AG04449 (cell line): ENCODE results near the gene AVPR1B.

Source experiments
- CTCF ChIA-PET: fragments of 350-600 bp; formaldehyde crosslinking; extraction: SDS; loops from one replicate; lab custom pipeline; 2021; ENCODE audit warnings: antibody characterized with exemption; lab: Yijun Ruan, JAX
- POLR2A ChIA-PET: fragments of 400-600, 350-600 bp; formaldehyde crosslinking; extraction: SDS; loops from one replicate; lab custom pipeline; 2020; ENCODE audit warnings: antibody characterized with exemption, inconsistent platforms; lab: Yijun Ruan, JAX
- DNase-seq: peaks from one replicate; pipeline ENCODE4 v3.0.0-alpha.2; 2010; ENCODE audit warnings: low read depth, low spot score
- H3K4me3 ChIP-seq: 2 replicates; pipeline ENCODE4 v1.5.1; 2011; ENCODE audit warnings: low read depth, mild to moderate bottlenecking, control low read depth, low read length
- TF ChIP-seq, protein P1 (sequence below): IDR thresholded peaks from one replicate; pipeline ENCODE4 v1.5.1; 2011; ENCODE audit warnings: mild to moderate bottlenecking, moderate library complexity, low read length, control low read depth, inconsistent platforms; ENCODE audit not compliant: insufficient read depth; ENCODE audit errors: missing control alignments

AVPR1B gene

GRCh38 chr1:206062464-206062863 is 54.7 kb downstream of the AVPR1B start:
- TF ChIP-seq, protein P1, sequence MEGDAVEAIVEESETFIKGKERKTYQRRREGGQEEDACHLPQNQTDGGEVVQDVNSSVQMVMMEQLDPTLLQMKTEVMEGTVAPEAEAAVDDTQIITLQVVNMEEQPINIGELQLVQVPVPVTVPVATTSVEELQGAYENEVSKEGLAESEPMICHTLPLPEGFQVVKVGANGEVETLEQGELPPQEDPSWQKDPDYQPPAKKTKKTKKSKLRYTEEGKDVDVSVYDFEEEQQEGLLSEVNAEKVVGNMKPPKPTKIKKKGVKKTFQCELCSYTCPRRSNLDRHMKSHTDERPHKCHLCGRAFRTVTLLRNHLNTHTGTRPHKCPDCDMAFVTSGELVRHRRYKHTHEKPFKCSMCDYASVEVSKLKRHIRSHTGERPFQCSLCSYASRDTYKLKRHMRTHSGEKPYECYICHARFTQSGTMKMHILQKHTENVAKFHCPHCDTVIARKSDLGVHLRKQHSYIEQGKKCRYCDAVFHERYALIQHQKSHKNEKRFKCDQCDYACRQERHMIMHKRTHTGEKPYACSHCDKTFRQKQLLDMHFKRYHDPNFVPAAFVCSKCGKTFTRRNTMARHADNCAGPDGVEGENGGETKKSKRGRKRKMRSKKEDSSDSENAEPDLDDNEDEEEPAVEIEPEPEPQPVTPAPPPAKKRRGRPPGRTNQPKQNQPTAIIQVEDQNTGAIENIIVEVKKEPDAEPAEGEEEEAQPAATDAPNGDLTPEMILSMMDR = no peak
- H3K4me3 ChIP-seq = no peak overlapping the region
- DNase-seq = no peak
- POLR2A ChIA-PET = no interaction called here
- CTCF ChIA-PET = no interaction called here

DNA sequence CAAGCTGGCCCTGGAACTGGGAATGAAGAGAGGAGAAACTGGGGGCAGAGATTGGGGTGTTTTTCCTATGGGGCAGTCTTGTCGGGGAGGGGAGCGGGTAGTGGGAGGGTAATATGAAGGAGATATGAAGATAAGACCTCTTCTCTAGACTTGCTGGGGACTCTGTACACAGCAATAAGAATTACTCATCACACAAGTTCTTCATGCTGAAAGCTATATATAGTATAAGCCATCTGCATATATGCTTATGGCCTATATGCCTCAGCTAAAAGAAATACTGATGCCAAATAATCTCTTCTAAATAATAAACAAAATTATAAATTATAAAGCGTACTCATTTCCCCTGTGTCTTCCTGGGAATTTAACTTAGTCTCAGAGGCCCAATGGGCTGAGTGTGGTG is 56.3 kb downstream of the AVPR1B start:
- ChIA-PET POLR2A (no interaction called here), CTCF (interaction anchor here (1.3 to 1.5 kb wide), 2 partner anchors 31 to 47 kb away, joined by 4 to 5 read pairs; no protein-coding TSS in a partner anchor)
- DNase-seq = no peak
- TF ChIP-seq, protein P1 = no peak
- no peak overlapping the region for H3K4me3 ChIP-seq
